ENCODE measurements around the gene CYP19A1.

The CYP19A1 gene

DNA sequence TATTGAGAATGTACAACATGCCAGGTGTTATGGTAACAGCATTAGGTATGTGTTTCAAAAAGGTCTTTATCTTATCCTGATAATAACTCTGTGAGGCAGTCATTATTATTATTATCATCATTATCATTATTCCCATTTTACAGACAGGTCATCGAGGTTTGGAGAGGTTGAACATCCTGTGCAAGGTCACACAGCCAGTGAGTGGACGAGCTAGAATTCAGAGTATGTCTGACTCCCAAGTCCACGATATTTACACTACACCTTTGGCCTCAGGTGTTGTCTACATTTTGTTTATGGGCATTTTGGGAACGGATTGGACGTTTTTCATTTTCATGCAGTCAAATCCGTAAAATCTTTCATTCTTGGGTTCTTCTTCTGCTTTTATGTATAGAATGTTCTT, 27.0 kb upstream of the CYP19A1 start:
- TF ChIP-seq, protein P1, sequence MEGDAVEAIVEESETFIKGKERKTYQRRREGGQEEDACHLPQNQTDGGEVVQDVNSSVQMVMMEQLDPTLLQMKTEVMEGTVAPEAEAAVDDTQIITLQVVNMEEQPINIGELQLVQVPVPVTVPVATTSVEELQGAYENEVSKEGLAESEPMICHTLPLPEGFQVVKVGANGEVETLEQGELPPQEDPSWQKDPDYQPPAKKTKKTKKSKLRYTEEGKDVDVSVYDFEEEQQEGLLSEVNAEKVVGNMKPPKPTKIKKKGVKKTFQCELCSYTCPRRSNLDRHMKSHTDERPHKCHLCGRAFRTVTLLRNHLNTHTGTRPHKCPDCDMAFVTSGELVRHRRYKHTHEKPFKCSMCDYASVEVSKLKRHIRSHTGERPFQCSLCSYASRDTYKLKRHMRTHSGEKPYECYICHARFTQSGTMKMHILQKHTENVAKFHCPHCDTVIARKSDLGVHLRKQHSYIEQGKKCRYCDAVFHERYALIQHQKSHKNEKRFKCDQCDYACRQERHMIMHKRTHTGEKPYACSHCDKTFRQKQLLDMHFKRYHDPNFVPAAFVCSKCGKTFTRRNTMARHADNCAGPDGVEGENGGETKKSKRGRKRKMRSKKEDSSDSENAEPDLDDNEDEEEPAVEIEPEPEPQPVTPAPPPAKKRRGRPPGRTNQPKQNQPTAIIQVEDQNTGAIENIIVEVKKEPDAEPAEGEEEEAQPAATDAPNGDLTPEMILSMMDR (conservative IDR thresholded peaks at IDR 0.05; ENCODE audit: low read depth, low read length), result no peak
- H3K4me3 ChIP-seq (ENCODE audit: low read depth, low read length), result no peak overlapping the region
- DNase-seq (ENCODE audit: low read depth), result no peak

DNA sequence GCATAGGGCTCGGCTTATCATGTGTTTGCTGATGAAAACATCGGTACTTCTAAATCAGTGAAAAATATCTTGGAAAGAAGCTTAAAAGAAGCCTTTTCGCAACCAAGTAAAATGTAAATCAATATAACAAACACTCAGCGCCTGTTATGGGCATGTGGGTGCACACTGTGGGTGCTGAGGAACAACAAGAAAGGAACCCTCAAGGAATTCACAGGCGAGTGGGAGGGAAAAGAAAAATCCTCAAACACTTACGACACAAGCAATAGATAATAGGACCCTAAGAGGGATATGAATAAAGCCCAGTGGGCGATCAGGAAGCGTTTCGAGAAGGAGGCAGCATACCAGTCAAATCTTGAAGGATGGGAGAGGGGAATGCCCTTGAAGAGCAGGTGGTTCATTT, 25.0 kb upstream of the CYP19A1 start:
- no peak overlapping the region for H3K4me3 ChIP-seq (ENCODE audit: low read depth, low read length)
- no peak for DNase-seq (ENCODE audit: low read depth)
- TF ChIP-seq, protein P1 (conservative IDR thresholded peaks at IDR 0.05; ENCODE audit: low read depth, low read length), result no peak

DNA sequence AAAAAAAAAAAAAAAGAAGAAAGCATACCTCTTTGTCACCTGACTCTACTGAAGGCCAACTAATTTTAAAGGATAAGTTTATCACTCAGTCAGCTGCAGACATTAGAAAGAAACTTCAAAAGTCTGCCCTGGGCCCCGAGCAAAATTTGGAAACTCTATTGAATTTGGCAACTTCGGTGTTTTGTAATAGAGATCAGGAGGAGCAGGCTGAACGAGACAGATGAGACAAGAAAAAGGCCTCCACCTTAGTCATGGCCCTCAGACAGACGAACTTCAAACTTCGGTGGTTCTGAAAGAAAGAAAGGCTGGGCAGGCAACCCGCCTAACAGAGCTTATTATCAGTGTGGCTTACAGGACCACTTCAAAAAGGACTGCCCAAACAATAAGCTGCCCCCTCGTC, 21.6 kb upstream of the CYP19A1 start:
- TF ChIP-seq, protein P1 (conservative IDR thresholded peaks at IDR 0.05; ENCODE audit: low read depth, low read length), result no peak
- DNase-seq (ENCODE audit: low read depth), result no peak
- H3K4me3 ChIP-seq (ENCODE audit: low read depth, low read length), result no peak overlapping the region

DNA sequence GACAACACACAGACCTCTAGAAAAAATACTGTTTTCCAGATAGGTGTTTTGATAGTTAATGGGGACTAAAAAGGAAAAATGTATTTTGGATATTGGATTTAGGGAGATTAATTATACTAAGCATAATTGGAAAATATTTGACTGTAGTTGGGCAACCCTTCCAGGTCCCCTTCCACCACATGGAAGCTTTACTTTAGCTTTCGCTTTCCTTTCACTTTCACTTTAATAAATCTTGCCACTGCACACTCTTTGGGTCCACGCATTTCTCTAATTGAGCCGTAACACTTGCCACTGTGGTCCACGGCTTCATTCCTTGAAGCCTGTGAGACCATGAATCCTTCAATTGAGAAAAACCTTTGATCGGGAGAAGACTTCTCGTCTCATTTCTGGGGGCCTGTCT, 18.6 kb upstream of the CYP19A1 start:
- TF ChIP-seq, protein P1 (conservative IDR thresholded peaks at IDR 0.05; ENCODE audit: low read depth, low read length), result no peak
- no peak for DNase-seq (ENCODE audit: low read depth)
- H3K4me3 ChIP-seq (ENCODE audit: low read depth, low read length), result no peak overlapping the region

DNA sequence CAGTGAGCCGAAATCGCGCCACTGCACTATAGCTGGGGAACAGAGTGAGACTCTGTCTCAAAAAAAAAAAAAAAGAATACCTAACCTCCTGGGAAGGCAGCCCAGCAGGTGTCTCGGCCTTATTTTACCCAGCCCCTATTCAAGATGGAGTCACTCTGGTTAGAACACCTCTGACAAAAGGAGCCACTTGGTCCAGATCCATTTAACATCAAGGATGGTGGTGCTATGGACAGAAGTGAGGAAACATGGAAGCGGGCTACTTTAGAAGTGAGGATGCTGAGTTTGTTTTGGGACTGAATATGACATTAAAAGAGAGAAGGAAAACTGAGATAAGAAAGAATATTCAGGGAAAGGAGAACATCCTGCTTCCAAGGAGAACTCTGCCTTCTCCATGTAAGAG, 17.8 kb upstream of the CYP19A1 start:
- TF ChIP-seq, protein P1 (conservative IDR thresholded peaks at IDR 0.05; ENCODE audit: low read depth, low read length), result no peak
- DNase-seq (ENCODE audit: low read depth), result no peak

DNA sequence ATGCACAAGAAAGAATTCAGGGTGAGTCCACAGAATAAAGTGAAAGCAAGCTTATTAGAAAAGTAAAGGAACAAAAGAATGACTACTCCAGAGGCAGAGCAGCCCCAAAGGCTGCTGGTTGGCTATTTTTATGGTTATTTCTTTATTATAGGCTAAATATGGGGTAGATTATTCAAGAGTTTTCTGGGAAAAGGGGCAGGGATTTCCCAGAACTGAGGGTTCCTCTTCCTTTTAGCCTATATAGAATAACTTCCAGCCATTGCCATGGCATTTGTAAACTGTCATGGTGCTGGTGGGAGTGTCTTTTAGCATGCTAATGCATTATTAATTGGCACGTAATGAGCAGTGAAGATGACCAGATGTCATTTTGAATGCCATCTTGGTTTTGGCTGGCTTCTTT, 16.7 kb upstream of the CYP19A1 start:
- DNase-seq (ENCODE audit: low read depth), result no peak
- no peak overlapping the region for H3K4me3 ChIP-seq (ENCODE audit: low read depth, low read length)
- TF ChIP-seq, protein P1 (conservative IDR thresholded peaks at IDR 0.05; ENCODE audit: low read depth, low read length), result no peak

More for the DNA sequence above, 17.8 kb upstream of the CYP19A1 start:
- H3K4me3 ChIP-seq (ENCODE audit: low read depth, low read length), result no peak overlapping the region

DNA sequence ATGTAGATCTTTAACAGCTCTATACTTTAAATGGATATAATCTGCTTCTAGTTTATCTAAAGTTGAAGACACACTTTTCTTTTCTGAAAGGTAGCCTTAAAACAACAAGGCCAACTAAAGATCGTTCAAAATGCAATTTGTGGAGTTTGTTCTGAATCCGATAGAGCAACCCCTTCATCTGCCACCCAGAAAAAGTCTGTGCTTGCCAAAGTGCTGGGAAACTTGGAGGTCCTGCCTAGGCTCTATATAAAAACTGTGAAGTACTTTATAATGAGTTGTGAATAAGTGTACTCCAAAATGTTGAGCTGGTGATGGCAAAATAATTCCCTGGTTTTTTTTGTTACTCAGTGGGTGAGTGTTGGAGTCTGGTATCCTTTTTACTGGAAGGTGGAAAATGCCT, 15.6 kb upstream of the CYP19A1 start:
- DNase-seq (ENCODE audit: low read depth), result no peak
- H3K4me3 ChIP-seq (ENCODE audit: low read depth, low read length), result no peak overlapping the region
- TF ChIP-seq, protein P1 (conservative IDR thresholded peaks at IDR 0.05; ENCODE audit: low read depth, low read length), result no peak
